ENCODE measurements around the gene BLOC1S6.

The BLOC1S6 gene

GRCh38 chr15:45587095-45587862 is at the start of gene BLOC1S6:
BLOC1S6 (plus strand) TSS chr15:45587379; CDS start chr15:45587444, 65 bp downstream.
- peak; percentile 49 to 74 (median 72) for DNase-seq (ENCODE audit: low read depth in 3 of 3, low spot score in 1 of 3)

GRCh38 chr15:45539680-45540079 is 47.5 kb upstream of the BLOC1S6 start:
- DNase-seq (ENCODE audit: low read depth in 3 of 3, low spot score in 1 of 3), result no peak

- DNase-seq (ENCODE audit: low read depth in 3 of 3, low spot score in 1 of 3), result no peak
These were observed 46.6 kb upstream of the BLOC1S6 start for GRCh38 chr15:45540531-45540930.

GRCh38 chr15:45543051-45543450 is 44.1 kb upstream of the BLOC1S6 start:
- DNase-seq (ENCODE audit: low read depth in 3 of 3, low spot score in 1 of 3), result no peak

GRCh38 chr15:45544266-45545023 is 42.7 kb upstream of the BLOC1S6 start:
- DNase-seq (ENCODE audit: low read depth in 3 of 3, low spot score in 1 of 3), result no peak

- no peak for DNase-seq (ENCODE audit: low read depth in 3 of 3, low spot score in 1 of 3)
These were observed 40.4 kb upstream of the BLOC1S6 start for GRCh38 chr15:45546789-45547188.

GRCh38 chr15:45548753-45549520 is 38.2 kb upstream of the BLOC1S6 start:
- DNase-seq (ENCODE audit: low read depth in 3 of 3, low spot score in 1 of 3), result no peak

- DNase-seq (ENCODE audit: low read depth in 3 of 3, low spot score in 1 of 3), result no peak
These were observed 37.5 kb upstream of the BLOC1S6 start for GRCh38 chr15:45549541-45550220.

GRCh38 chr15:45550436-45550835 is 36.7 kb upstream of the BLOC1S6 start:
- DNase-seq (ENCODE audit: low read depth in 3 of 3, low spot score in 1 of 3), result no peak

GRCh38 chr15:45551676-45552075 is 35.5 kb upstream of the BLOC1S6 start:
- no peak for DNase-seq (ENCODE audit: low read depth in 3 of 3, low spot score in 1 of 3)

- DNase-seq (ENCODE audit: low read depth in 3 of 3, low spot score in 1 of 3), result no peak
These were observed 31.1 kb upstream of the BLOC1S6 start for GRCh38 chr15:45555934-45556608.

- DNase-seq (ENCODE audit: low read depth in 3 of 3, low spot score in 1 of 3), result no peak
These were observed 14.6 kb upstream of the BLOC1S6 start for GRCh38 chr15:45572617-45573016.

- DNase-seq (ENCODE audit: low read depth in 3 of 3, low spot score in 1 of 3), result no peak
These were observed 13.1 kb upstream of the BLOC1S6 start for GRCh38 chr15:45573961-45574629.

GRCh38 chr15:45581919-45582318 is 5.3 kb upstream of the BLOC1S6 start:
- no peak for DNase-seq (ENCODE audit: low read depth in 3 of 3, low spot score in 1 of 3)

- DNase-seq (ENCODE audit: low read depth in 3 of 3, low spot score in 1 of 3), result no peak
These were observed 3.2 kb upstream of the BLOC1S6 start for GRCh38 chr15:45583731-45584639.

- DNase-seq (ENCODE audit: low read depth in 3 of 3, low spot score in 1 of 3), result no peak
These were observed 1.9 kb upstream of the BLOC1S6 start for GRCh38 chr15:45585069-45585791.

GRCh38 chr15:45586125-45586524 is 1.1 kb upstream of the BLOC1S6 start:
- no peak for DNase-seq (ENCODE audit: low read depth in 3 of 3, low spot score in 1 of 3)

GRCh38 chr15:45586601-45587094 is 531 bp upstream of the BLOC1S6 start:
- DNase-seq (ENCODE audit: low read depth in 3 of 3, low spot score in 1 of 3), result no peak
